NOMO-1 treated with dmso at 0.1 percent for 144 hours (cell line): Measurements from ENCODE around the gene ERICH6B.

ENCODE experiments used
- DNase-seq: peaks from one replicate; lab custom pipeline; 2025; ENCODE audit not compliant: unreplicated experiment; lab: John Stamatoyannopoulos, UW

The ERICH6B gene

DNA sequence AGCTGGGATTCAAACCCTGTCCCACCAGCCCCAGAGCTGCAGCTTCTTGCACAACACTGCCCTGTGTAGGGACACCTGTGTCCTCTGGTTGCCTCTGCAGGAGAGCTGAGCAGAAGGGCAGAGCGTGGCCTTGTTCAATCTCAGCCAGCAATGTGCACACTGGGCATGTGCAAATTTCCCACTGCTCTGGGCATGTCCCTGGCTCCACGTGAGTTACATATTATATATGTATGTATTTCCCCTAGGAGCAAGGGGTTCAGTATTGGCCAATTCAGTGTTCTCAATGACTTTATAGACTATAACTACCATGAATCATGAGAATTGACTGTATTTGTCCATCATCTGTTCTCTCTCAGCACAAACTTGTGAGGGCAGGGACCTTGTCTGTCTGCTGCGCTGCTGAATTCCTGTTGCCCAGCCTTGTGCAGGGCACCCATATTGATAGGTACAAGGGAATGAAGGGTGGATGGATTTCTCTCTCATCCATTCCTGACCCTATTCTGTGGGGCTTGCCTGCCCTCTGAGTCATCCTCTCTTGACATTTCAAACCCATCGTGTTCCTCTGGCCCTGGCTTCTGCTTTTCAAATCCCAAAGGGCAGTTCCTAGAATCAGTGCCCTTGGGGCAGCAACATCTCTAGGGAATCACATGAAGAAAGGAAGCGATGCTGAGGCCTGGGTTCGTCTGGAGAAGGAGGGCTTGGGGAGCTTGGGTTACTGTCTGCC lies 69.7 kb downstream of the ERICH6B start:
- DNase-seq: no peak

DNA sequence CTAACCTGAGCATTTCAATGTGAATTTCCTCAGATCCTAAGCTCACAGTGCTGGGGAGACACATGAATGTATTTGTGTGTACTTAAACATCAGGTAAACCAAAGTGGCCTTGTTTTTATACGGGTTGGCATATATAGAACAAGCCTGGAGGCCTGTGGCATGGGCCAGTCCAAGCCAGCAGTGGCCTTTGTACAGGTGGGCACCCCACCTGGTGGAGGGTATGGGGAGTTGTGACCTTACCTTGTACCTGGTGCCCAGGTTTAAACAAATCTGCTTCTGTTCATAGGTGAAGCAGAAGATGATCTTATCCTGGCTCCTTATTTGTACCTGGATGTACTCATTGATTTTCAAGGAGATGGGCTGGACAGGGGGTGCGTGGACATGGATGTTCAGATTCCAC lies 71.0 kb downstream of the ERICH6B start:
- DNase-seq: no peak

DNA sequence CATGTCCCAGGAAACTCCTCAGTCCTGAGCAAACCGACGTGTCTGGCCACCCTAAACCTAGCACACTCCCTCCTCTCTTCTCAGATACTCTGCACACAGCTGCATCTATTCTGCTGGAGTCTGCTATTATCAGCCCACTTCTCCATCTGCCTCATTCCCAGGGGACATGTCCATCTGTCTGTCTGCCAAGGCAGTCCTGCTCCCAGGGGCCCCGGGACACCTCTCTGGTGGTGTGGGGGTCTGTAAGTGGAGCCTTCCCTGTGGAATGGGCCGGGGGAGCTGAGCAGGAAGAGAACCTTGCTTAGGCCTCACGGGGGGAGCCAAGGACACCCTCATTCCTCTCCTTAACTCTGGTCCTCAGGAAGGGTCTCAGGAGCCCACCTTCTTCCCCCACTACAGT lies 72.7 kb downstream of the ERICH6B start:
- no peak for DNase-seq

DNA sequence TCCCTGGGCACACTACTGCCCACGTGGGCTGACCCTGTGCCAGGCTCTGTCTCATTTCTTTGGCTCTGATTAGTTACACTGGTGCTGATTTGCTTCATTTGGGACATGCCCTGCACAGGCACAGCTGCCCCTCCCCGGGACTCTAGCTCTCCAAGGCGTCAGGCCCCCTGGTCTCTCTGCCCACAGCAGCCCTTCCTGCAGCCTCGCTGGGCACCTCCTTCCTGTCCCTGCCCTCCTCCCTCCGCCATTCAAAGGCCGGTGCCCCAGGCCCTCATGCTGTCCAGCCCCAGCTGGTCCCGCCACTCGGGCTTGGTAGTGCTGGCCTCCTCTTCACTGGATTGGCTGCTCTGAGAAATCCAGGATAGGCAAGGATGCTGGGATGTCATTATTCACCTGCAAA lies 73.1 kb downstream of the ERICH6B start:
- no peak for DNase-seq

DNA sequence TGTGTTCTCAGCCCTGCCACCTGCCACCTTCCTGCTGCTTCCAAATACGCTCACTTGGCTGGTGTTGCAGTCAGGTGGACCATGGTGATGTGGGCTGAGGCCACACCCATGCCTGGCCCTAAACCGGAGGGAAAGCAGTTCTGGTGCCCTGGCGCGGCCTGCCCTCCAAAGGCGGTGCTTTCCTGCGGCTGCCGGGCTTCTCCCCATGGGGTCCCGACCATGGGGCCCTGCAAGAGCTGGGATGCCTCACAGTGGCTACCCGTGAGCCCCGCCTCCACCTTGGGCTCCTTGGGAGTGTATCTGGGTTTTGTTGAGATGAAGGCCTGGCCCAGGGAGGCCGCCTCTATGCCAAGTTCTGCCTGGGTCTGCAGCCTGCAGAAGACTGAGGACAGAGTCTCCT lies 73.7 kb downstream of the ERICH6B start:
- DNase-seq: no peak

DNA sequence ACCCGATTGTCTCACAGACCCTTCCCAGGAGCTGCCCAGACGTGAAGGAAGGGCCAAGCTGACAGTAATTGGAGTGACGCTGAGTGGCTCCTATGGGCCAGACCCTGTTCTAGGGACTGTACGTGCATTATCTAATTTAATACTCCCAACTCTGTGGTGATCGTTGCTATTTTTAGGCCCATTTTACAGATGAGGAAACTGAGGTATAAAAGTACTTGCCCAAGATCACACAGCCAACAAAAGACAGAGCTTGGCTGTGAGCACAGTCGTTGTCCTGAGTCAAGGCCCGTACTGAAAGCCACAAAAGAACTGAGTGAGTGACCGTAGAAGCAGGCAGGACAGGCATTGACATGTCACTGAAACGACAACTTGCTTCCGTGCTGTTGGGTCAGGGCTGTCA lies 74.7 kb downstream of the ERICH6B start:
- DNase-seq: no peak

DNA sequence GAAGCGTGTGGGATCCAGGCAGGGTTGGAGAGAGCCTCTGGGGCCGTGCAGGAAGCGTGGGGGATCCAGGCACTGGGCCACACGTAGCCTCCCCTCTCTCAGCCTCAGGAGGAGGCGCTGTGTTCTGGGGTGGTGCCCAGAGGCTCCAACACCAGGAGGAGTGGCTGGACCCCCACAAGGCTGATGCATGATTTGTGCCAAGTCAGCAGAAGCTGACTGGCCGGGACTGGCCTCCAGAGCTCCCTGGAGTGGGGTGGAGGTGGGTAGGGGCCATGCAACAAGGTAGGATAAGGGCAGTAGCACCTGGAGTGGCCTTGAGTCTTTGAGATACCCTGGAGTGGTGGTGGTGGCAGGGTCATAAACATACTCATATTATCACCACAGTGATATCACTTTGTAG lies 75.3 kb downstream of the ERICH6B start:
- no peak for DNase-seq

DNA sequence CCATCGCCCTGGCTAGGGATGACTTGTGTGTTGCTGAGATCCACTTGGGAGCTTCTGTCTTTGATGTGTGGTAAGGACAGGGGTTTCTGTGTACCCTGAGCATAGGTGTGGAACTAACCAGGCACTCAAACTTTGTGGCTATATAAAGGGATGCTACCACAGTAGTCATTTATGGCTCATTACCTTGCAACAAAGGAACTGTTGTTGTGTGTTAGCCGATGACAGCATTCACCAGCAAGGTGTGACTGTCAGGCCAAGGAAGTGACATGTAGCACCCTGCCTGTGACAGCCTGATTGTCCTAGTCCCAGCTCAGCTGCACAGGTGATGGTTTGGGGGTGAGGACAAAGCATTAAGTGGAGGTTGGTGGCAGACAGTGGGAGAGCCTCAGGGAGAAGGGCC lies 77.2 kb downstream of the ERICH6B start:
- no peak for DNase-seq

DNA sequence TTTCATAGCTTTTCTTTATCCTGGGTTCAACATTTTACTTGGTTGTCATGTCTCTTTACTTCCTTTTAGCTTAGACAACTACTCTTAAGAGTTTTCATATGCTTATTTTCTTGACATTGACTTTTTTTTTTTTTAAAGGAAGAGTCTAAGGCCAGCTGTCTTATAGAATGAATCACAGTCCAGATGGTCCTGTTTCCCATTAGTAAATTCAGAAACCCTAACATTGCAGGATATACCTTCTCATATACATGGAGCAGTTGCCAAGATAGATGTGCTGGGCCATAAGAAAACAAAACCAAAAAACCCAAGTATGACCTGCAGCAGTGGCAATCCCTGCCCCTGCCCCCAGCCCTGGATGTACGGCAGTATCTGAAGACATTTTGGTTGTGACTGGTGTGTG lies 78.0 kb downstream of the ERICH6B start:
- DNase-seq: no peak

DNA sequence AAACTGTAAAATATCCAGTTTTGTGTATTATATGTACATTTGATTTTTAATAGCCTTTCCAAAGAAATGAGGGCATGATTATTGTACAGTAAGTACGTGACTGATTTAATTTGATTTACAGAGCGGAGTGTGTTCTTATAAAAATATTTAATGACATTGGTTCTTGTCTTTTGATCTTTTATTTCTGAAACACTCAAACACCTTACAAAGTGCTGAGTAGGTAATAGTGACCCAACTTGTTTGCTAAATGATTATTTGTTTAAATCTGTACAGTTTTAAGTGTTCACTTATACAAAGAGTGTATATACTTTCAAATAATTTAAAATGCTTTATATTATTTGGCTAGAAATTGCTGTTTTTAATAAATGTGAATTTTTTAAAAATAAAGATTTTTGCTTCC lies 79.3 kb downstream of the ERICH6B start:
- DNase-seq: no peak

DNA sequence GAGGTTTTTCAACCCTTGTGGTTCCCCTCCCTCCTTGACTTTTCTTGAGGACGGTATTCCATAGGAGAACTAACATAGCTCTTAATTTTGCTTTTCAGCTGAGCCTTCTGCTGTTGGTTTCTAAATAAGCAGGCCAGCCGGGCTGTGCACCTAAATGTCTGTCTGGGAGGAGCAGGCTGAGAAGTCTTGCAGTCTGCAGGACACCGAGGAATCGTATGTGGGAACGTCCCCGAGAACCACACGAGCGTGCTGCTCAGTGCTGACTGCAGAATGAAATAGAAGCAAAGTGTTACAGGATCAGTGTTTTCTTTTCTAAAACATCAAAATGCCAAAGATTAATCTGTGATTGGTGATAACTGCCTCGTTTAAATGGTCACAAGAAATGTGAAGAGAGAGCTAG lies 80.9 kb downstream of the ERICH6B start:
- DNase-seq: no peak

DNA sequence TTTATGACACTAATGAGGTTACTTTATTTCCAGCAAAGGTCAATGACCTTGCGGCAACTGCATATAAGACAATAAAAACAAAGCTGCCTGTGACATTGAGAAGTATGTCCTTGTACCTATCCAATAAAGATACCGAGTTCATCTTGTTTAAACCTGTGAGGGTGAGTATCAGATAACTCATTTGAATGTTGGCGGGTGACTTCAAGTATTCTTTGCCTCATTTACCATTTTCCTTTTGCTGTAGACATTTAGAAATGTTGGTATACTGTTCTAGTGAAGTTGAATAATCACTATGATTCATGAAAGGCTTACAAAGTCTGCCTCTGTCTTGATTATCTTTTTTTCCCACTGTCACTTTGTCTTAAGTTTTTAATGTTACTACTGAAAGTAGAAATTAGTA lies 85.8 kb downstream of the ERICH6B start:
- no peak for DNase-seq

DNA sequence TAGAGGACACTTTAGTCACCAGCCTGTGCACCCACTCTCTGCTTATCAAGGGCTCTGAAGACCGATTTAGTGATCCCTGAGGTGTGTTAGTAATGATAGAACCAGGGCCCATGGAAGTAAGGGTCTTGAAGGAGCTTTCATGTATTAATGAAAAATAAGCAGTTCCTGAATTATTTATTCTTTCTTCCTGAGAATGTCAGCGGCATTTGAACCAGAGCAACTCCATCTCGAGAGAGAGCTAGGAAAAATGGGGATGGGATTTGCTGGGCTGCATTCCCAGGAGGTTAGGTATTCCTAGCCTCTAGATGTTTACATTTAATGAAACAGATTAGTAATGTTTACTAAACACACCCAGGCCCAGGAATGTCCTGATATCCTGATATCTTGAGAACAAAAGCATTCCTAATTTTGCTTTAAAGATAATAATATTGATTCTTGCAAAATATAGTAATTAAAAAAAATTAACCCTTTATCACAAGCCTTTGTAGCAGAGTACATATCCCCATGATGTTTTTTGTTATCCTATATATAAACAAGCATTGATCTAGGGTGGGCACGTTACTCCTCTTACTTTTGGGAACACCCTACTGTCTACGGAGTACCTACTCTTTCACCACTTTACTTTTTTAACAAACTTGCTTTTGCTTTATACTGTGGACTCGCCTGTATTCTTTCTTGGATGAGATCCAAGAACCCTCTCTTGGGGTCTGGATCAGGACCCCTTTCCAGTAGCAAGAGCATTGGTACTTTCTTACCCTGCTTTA lies 87.7 kb downstream of the ERICH6B start:
- DNase-seq: no peak

DNA sequence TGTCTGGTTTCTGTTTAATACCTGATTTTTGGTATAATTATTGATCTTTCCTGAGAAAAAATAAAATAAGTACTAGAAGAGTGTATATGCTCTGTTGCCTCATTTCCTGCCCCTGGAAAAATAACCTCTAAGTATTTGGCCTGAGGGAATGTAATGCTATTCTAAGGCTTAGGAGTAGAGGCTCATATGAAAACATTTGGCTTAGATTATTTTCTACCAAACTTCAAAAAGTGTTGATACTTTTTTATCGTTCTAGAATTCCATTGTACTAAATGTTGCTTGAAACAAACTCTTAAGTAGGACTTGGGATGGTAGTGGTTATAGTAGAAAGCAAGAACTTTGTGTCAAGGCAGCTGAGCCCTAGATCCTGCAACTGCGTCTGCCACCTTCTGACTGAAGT lies 93.0 kb downstream of the ERICH6B start:
- no peak for DNase-seq

DNA sequence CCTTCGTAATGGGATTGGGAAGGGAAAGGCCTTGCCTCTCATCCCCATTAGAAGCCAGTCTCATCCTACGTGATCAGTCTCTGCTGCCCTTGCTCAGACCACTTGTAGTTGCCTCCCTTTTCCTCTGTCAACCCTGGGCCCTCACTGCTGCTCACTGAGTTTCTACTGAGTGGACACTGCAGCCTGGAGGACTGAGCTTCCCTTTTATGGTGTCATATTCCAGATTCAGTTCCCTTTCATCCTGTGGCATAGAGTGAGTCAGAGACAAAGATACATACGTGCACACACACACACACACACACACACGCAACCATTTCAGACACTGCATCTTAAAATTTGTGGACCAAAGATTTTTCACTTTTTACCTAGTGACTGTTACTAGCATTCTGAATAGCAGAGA lies 94.2 kb downstream of the ERICH6B start:
- peak; percentile 41 for DNase-seq

DNA sequence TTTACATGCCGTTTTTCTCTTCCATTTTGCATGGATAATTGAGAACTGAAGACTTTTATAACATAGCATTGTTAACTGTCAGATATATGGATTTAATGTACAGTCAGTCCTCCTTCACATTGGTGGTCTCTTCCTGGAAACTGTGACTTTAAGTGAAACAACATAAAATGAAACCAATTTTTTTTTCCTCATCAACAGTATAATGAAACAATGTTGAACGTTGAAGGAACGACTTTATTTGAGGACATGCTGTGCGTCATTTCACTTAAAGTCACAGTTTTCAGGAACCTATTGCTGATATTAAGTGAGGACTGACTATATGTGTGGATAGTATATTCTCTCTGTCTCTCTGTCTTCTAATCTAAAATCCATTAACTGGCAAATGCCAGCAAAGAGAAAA lies 96.0 kb downstream of the ERICH6B start:
- DNase-seq: peak; percentile 5

DNA sequence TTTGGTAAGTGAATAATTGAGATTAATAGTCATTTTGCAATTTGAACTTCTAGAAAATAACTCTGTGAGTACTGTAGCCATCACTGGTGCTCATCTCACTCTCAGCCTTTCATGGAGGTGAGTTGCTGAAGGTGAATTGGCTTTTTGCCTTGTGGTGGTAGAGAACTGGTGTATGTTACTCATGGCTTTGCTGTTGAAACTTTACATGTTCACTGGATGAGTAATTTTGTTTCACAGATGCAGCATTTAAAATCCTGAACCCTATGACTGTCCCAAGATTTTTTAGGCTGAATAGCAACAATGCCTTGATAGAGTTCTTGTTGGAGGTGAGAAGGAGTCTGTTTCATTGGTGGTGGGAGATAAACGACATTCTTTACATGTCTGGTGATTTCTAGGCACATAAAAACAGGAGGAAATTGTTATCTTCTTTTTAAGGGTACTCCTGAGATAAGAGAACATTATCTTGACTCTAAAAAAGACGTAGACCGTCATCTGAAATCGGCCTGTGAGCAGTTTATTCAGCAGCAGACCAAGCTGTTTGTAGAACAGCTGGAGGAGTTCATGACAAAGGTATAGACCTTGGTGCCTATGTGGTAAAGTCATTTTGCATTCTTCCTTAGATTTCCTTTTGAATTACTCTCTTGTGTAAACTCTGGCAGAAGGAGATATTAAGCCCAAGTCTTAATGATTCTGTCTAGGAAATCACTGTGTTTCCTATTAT lies 96.9 kb downstream of the ERICH6B start:
- DNase-seq: no peak

DNA sequence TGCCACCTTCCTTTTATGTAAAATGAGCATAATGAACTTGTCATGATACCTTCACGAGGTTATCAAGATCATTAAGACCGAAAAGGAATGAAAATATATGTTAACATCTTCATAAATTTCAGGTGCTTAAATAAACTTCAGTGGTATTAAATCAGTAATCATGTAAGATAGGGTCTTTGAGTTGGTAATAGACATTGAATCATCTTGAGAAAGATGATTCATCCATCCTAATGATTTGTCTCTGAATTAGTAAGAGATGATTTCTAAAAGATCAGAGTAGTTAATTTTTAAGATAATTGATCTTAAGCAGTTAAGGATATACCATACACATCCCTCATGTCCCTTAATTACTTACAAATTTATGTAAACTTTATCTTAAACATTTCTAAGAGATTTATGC lies 98.8 kb downstream of the ERICH6B start:
- no peak for DNase-seq

DNA sequence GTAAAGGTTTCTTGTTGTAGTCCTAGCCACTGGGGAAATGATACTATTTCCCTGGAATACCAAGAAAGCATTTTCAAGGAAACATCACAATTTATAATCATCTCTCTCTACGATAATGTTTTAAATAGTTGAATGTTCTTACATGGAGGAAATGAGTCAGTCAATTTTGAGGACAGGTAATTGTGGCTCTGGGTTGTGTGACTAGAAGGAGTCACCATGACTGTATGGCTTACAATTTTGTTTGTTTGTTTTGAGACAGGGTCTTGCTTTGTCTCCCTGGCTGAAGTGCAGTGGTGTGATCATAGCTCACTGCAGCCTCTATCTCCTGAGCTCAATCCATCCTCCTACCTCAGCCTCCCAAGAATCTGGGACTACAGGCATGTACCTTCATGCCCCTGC lies 103.4 kb downstream of the ERICH6B start:
- no peak for DNase-seq

DNA sequence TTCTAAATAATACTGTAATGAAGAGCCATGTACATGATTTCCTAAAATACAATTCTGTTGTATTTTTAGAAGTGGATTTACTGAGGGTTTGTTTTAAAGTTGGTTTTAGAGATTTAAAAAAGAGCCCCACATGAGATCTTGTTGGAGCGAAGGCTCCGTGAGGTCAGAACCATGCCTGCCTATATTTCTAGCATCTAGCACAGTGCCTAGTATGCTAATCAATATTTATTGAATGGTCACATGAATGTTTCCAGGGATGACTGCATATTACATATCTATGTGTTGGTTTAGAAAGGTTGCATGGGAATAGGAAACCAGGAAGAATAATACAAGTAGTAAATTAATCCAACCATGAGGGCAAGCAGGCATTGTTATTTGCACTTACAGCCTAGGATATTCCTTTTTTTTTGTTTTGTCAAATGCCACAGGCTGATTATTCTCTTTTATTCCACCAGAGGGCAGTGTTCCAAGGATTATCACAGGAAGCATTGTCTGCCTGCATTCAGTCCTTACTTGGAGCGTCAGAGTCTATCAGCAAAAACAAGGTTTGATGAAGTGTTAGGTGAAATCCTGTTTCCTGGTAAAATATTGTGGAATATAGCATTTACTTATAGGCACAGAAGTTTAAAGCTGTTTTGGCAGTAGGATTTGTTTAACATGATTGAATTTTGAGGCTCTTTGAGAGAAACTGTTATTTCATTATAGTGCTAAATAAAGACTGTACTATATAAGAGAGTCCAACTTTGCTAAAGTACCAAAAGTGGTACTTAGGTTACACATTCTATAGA lies 104.0 kb downstream of the ERICH6B start:
- DNase-seq: peak; percentile 8

DNA sequence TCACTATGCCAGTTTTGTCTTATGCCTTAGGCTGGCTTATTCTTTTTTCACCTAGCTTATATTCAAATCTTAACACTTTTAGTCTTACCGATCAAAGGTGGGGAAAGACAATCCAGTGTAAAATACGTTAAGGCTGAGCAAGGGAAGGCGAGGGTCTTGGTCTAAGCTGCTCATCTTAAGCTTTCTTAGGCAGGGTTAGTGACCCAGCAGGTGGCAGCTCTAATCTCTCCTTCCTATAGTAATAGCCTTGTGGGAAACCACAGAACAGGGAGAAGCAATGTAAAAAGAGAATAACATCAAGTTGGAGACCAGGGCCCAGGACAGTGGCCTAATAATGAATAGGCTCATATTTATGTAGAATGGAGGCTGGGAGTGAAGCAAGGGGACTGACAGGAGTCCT lies 104.9 kb downstream of the ERICH6B start:
- no peak for DNase-seq
